ENCODE measurements around the gene EMCN. TPM values are rescaled to one million over a fixed set of nuclear protein-coding genes. Genes with fewer than 3 reads are reported as not detected.
"Not testable (repeated sequence)": the region's sequence is repeated elsewhere in the genome, so short reads cannot be mapped to it uniquely, and the experiment has no call there.

EMCN gene
- total RNA-seq, 4 donors from 2014 or later = 27.0 to 69.7 (median 44.5) TPM

DNA sequence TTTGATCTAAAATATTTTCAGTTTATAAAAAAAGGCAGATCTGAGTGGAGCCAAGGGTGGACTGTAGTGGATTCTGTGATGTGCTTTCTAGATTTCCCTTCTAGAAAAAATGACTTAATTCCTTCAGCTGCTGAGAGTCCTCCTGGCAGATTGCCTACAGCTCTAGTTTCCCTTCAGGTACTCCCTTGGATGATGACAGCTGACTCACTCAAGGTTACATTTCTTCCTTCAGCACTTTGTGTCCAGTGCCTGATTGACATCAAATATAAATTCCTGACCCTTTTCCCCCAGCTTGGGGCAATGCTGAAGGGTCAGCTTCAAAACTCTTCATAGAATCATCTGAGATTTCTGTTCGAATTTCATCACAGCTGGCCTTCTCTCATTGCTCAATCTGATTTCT lies 161.7 kb downstream of the EMCN start:
- Histone ChIP-seq H3K27ac (no peak overlapping the region), H3K36me3 (no peaks in the 10 kb centered on the region), H3K27me3 (no peaks in the 10 kb centered on the region), H3K4me3 (replicated peaks in 1 of 3) (no peak overlapping the region), H3K4me1 (no peaks in the 10 kb centered on the region), H3K9me3 (no peaks in the 10 kb centered on the region)
- no peak for TF ChIP-seq POLR2A (IDR thresholded peaks at IDR 0.05)
- TF ChIP-seq, protein P1, sequence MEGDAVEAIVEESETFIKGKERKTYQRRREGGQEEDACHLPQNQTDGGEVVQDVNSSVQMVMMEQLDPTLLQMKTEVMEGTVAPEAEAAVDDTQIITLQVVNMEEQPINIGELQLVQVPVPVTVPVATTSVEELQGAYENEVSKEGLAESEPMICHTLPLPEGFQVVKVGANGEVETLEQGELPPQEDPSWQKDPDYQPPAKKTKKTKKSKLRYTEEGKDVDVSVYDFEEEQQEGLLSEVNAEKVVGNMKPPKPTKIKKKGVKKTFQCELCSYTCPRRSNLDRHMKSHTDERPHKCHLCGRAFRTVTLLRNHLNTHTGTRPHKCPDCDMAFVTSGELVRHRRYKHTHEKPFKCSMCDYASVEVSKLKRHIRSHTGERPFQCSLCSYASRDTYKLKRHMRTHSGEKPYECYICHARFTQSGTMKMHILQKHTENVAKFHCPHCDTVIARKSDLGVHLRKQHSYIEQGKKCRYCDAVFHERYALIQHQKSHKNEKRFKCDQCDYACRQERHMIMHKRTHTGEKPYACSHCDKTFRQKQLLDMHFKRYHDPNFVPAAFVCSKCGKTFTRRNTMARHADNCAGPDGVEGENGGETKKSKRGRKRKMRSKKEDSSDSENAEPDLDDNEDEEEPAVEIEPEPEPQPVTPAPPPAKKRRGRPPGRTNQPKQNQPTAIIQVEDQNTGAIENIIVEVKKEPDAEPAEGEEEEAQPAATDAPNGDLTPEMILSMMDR (IDR thresholded peaks at IDR 0.05) = no peak
- no peak for DNase-seq
- 84 to 92% methylated on average over 1 of the region's 1 CpG for WGBS, 2 donors
- intact Hi-C loops (cut with DNase I) = no loop called here

DNA sequence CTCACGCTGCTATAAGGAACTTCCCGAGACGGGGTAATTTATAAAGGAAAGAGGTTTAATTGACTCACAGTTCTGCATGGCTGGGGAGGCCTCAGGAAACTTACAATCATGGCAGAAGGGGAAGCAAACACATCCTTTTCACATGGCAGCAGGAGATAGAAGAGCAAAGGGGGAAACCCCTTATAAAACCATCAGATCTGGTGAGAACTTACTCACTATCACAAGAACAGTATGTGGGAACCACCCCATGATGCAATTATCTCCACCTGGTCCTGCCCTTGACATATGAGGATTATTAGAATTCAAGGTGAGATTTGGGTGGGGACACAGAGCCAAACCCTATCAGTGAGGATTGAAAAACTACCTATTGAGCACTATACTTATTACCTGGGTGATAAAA lies 165.5 kb downstream of the EMCN start:
- H3K9me3 ChIP-seq; H3K27ac ChIP-seq; intact Hi-C loops (cut with DNase I); H3K27me3 ChIP-seq; H3K4me3 ChIP-seq (replicated peaks in 1 of 3); DNase-seq; H3K36me3 ChIP-seq; H3K4me1 ChIP-seq: not testable (repeated sequence)
- WGBS, 2 donors = 89 to 97% methylated on average over 3 of the region's 3 CpGs

DNA sequence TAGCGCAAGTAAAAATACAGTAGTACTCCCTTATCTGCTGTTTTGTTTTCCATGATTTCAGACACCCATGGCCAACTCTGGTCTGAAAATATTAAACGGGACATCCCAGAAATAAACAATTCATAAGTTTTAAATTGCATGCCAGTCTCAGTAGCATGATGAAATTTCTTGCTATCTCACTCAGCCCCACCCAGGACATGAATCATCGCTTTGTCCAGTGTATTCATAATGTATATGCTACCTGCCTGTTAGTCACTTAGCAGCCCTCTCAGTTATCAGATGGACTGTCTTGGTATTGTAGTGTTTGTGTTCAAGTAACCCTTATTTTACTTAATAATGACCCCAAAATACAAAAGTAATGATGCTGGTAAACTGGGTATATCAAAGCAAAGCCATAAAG lies 169.3 kb downstream of the EMCN start:
- Histone ChIP-seq H3K36me3 (no peaks in the 10 kb centered on the region), H3K27me3 (no peaks in the 10 kb centered on the region), H3K9me3 (no peaks in the 10 kb centered on the region), H3K27ac (no peak overlapping the region), H3K4me3 (replicated peaks in 1 of 3) (no peak overlapping the region), H3K4me1 (no peaks in the 10 kb centered on the region)
- intact Hi-C loops (cut with DNase I) = no loop called here
- no peak for DNase-seq
- WGBS, 2 donors = 93 to 97% methylated on average over 3 of the region's 3 CpGs
- TF ChIP-seq POLR2A (IDR thresholded peaks at IDR 0.05) = no peak

DNA sequence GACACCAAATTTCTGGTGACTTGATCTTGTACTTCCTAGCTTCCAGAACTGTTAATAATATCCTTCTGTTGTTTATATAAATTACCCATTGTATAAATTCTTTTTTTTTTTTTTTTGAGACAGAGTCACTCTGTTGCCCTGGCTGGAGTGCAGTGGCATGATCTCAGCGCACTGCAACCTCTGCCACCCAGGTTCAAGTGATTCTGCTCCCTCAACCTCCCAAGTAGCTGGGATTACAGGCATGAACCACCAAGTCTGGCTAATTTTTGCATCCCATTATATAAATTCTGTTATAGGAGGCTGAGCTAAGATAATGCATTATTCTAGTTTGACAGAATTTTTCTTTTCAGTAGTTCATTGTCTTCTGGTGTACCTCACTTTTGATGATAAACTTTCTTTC lies 170.6 kb downstream of the EMCN start:
- H3K27ac ChIP-seq = no peak overlapping the region

DNA sequence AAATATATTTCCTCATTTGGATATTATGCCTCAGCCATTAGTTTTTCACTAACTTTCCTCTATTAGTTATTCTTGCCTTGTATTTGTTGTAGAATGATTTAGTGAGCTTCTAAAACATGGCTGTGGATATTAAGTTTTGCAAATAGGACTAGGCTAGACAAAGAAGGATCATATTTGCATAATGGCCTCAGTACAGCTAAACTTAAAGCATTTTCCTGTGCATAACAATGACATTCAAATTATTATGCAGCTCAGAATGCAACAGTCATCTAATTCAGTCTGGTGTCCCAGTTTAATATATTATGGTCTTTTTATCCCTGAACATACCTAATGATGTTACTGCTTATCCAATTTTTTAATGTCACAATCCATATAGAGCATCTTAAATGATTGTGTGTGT lies 172.2 kb downstream of the EMCN start:
- no peak overlapping the region for H3K4me3 ChIP-seq (replicated peaks in 1 of 3)
- H3K27ac ChIP-seq = no peak overlapping the region
- TF ChIP-seq POLR2A (IDR thresholded peaks at IDR 0.05) = no peak
- TF ChIP-seq, protein P1 (IDR thresholded peaks at IDR 0.05) = no peak
- DNase-seq = no peak
- H3K4me1 ChIP-seq = no peaks in the 10 kb centered on the region
- no peaks in the 10 kb centered on the region for H3K36me3 ChIP-seq
- no peaks in the 10 kb centered on the region for H3K9me3 ChIP-seq
- no peaks in the 10 kb centered on the region for H3K27me3 ChIP-seq
- intact Hi-C loops (cut with DNase I) = no loop called here

More for the DNA sequence above, 170.6 kb downstream of the EMCN start:
- 93 to 96% methylated on average over 1 of the region's 1 CpG for WGBS, 2 donors
- Histone ChIP-seq H3K4me3 (replicated peaks in 1 of 3) (no peak overlapping the region), H3K27me3 (no peaks in the 10 kb centered on the region), H3K9me3 (no peaks in the 10 kb centered on the region), H3K36me3 (no peaks in the 10 kb centered on the region), H3K4me1 (no peaks in the 10 kb centered on the region)
- no peak for DNase-seq
- intact Hi-C loops (cut with DNase I) = no loop called here
- no peak for TF ChIP-seq POLR2A (IDR thresholded peaks at IDR 0.05)
- TF ChIP-seq, protein P1 (IDR thresholded peaks at IDR 0.05) = no peak
